A673 (cell line): ENCODE data around the gene PVALEF. TPM values are rescaled to one million over a fixed set of nuclear protein-coding genes. Genes with fewer than 3 reads are reported as not detected.

Source experiments
- BruUV-seq: library from RNA; stranded (reverse); fragments of 400-500 nt; replicated peaks from 2 replicates; lab custom pipeline; 2021; lab: Mats Ljungman, UMichigan
- CTCF ChIA-PET: fragments of 300-600 bp; sonication (Branson Sonifier 250); formaldehyde crosslinking; loops from one replicate; lab custom pipeline; 2022; ENCODE audit warnings: antibody characterized with exemption; lab: Charles Lee
- POLR2A ChIA-PET: fragments of 300-600 bp; sonication (Branson Sonifier 250); formaldehyde crosslinking; loops from one replicate; lab custom pipeline; 2022; ENCODE audit warnings: antibody characterized with exemption; ENCODE audit not compliant: low non-redundant PET; lab: Charles Lee
- DNase-seq: peaks from one replicate; pipeline ENCODE4 v3.0.0-alpha.2; 2015; ENCODE audit warnings: low spot score
- H3K27ac ChIP-seq: fragments of 200-600 bp; sonication (generic); 2 replicates; pipeline ENCODE4 v1.5.1; 2016; ENCODE audit warnings: mixed run types, low read depth, mild to moderate bottlenecking, mixed read lengths, antibody characterized with exemption, low read length; ENCODE audit not compliant: poor library complexity, severe bottlenecking
- H3K27me3 ChIP-seq: fragments of 200-600 bp; sonication (generic); replicated peaks from 2 replicates; pipeline ENCODE4 v1.6.1; 2017; ENCODE audit warnings: mixed run types, low read depth, mild to moderate bottlenecking, mixed read lengths, antibody characterized with exemption, low read length; ENCODE audit not compliant: insufficient read depth, poor library complexity
- H3K36me3 ChIP-seq: fragments of 200-600 bp; sonication (generic); 2 replicates; pipeline ENCODE4 v1.6.1; 2016; ENCODE audit warnings: mixed run types, mild to moderate bottlenecking, mixed read lengths, antibody characterized with exemption, low read length; ENCODE audit not compliant: insufficient read depth, poor library complexity, severe bottlenecking
- H3K4me1 ChIP-seq: fragments of 200-600 bp; sonication (generic); 2 replicates; pipeline ENCODE4 v1.6.1; 2017; ENCODE audit warnings: mixed run types, mild to moderate bottlenecking, mixed read lengths, antibody characterized with exemption, low read length; ENCODE audit not compliant: insufficient read depth, poor library complexity, severe bottlenecking
- H3K4me3 ChIP-seq: fragments of 200-600 bp; sonication (generic); 2 replicates; pipeline ENCODE4 v1.5.1; 2016; ENCODE audit warnings: low read depth, mixed run types, mild to moderate bottlenecking, mixed read lengths, low read length; ENCODE audit not compliant: poor library complexity, severe bottlenecking
- H3K9me3 ChIP-seq: fragments of 200-600 bp; sonication (generic); 2 replicates; pipeline ENCODE4 v1.6.1; 2016; ENCODE audit warnings: mixed run types, low read depth, mild to moderate bottlenecking, mixed read lengths, antibody characterized with exemption, low read length; ENCODE audit not compliant: poor library complexity, severe bottlenecking
- EZH2 ChIP-seq: fragments of 200-600 bp; sonication (generic); IDR thresholded peaks from 2 replicates; pipeline ENCODE4 v1.6.1; 2017; ENCODE audit warnings: borderline replicate concordance, low read depth, mild to moderate bottlenecking, mixed read lengths, antibody characterized with exemption, low read length; ENCODE audit not compliant: poor library complexity, severe bottlenecking
- intact Hi-C: fragments of 100-400 bp; cut with micrococcal nuclease; formaldehyde crosslinking; loops from one replicate; pipeline ENCODE4 v1.10.0; 2022; ENCODE audit not compliant: unreplicated experiment
- total RNA-seq: library from RNA; stranded (reverse); gene quantifications from 2 replicates; pipeline ENCODE4 v1.2.3, GENCODE V29; 2021
- TF ChIP-seq, protein P1 (sequence below): fragments of 300-800, 200-600 bp; sonication (generic); conservative IDR thresholded peaks from 2 replicates; pipeline ENCODE4 v1.5.1; 2017; ENCODE audit warnings: low read depth, mild to moderate bottlenecking, antibody characterized with exemption, low read length, moderate library complexity, mixed read lengths

PVALEF gene
- total RNA-seq, 1 experiment from 2014 or later = not detected

DNA sequence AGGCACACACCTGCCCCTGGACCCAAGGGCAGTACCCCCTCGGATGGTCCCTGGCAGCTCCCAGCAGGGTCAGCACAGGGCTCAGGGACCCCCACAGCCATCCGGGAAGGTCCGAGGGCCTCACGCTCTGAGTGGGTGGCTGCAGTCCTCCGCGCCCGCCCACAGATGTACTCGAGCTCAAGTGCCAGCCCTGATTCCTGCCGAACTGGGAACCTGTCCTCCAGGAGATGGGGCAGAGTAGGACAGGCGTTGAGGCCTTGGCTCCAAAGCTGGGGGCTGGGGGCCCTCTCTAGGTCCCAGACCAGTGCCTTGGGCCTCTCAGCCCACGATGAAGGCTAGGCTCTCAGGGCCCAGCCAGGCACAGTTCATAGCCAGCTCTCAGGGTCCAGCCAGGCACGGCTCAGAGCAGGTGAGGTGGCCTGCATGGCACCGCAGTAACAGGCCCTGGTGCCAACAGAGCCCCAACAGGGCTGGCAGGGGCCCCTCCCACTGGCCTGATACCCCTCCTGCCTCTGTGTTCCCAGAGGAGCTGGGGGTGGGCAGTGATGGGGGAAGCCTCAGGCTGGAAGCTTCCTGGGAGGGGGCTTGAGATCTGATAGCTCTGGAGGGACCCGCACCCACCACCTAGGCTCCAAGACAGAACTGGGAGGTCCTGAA, 35.5 kb upstream of the PVALEF start:
- ChIA-PET POLR2A (no interaction called here), CTCF (interaction anchor here (0.6 kb wide), 1 partner anchor 241 kb away, joined by 4 read pairs; no protein-coding TSS in a partner anchor)
- BruUV-seq = no TSS peak

DNA sequence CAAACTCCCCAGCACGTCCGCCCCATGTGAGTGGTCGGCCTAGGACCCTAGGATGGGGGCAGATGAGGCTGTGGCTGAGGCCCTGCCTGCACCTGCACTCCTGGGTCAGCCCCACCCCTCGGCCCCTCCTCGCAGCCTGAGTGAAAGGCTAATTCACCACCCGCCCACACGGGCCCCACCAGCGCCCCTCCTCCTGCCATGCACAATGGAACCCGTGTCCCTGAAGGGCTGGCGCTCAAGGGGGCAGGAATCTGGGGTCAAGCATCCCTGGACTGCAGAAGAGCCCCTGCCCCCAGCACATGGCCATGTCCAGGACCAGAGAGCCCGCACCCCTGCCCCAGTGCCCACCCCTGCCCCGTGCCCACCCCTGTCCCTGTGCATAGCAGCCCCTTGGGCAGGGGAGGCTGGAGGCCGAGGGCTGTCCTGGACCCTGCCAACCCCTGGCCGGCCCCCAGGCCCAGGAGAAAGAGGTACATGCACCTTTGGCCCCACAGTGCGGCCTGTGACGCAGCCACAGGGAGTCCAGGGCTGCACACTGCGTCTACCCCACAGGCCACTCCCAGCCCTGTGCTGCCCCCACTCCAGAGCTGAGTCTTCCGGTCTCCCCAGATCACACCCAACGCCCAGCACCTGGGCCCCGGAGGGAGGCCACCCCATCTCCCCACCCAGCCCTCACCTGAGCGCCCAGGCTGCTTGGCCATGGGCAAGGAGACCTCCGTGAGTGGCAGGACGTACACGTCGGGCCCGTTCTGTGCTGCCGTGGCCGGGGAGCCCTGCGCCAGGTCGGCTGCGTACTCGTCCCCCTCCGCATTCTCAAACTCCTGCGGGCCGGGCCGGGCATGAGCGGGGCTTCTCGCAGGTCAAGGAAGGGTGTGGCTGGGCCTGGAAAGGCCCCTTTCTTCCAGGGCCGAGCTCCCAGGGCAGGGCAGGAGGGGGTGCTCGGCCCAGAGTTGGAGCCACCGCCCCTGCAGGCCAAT, 34.6 kb upstream of the PVALEF start:
- Histone ChIP-seq H3K9me3 (no peaks in the 10 kb centered on the region), H3K4me3 (no peak overlapping the region), H3K36me3 (no peaks in the 10 kb centered on the region), H3K27me3 (no peaks in the 10 kb centered on the region), H3K27ac (no peak overlapping the region), H3K4me1 (no peaks in the 10 kb centered on the region)
- DNase-seq = no peak
- BruUV-seq = no TSS peak
- ChIA-PET CTCF (no interaction called here), POLR2A (no interaction called here)
- TF ChIP-seq, protein P1, sequence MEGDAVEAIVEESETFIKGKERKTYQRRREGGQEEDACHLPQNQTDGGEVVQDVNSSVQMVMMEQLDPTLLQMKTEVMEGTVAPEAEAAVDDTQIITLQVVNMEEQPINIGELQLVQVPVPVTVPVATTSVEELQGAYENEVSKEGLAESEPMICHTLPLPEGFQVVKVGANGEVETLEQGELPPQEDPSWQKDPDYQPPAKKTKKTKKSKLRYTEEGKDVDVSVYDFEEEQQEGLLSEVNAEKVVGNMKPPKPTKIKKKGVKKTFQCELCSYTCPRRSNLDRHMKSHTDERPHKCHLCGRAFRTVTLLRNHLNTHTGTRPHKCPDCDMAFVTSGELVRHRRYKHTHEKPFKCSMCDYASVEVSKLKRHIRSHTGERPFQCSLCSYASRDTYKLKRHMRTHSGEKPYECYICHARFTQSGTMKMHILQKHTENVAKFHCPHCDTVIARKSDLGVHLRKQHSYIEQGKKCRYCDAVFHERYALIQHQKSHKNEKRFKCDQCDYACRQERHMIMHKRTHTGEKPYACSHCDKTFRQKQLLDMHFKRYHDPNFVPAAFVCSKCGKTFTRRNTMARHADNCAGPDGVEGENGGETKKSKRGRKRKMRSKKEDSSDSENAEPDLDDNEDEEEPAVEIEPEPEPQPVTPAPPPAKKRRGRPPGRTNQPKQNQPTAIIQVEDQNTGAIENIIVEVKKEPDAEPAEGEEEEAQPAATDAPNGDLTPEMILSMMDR = no peak
- TF ChIP-seq EZH2 = no peak
- intact Hi-C loops = no loop called here

More for the DNA sequence above, 35.5 kb upstream of the PVALEF start:
- Histone ChIP-seq H3K4me3 (no peak overlapping the region), H3K27ac (no peak overlapping the region), H3K27me3 (no peaks in the 10 kb centered on the region), H3K9me3 (no peaks in the 10 kb centered on the region), H3K4me1 (no peaks in the 10 kb centered on the region), H3K36me3 (no peaks in the 10 kb centered on the region)
- intact Hi-C loops = no loop called here
- no peak for DNase-seq
- TF ChIP-seq EZH2 = no peak
- TF ChIP-seq, protein P1 = no peak

DNA sequence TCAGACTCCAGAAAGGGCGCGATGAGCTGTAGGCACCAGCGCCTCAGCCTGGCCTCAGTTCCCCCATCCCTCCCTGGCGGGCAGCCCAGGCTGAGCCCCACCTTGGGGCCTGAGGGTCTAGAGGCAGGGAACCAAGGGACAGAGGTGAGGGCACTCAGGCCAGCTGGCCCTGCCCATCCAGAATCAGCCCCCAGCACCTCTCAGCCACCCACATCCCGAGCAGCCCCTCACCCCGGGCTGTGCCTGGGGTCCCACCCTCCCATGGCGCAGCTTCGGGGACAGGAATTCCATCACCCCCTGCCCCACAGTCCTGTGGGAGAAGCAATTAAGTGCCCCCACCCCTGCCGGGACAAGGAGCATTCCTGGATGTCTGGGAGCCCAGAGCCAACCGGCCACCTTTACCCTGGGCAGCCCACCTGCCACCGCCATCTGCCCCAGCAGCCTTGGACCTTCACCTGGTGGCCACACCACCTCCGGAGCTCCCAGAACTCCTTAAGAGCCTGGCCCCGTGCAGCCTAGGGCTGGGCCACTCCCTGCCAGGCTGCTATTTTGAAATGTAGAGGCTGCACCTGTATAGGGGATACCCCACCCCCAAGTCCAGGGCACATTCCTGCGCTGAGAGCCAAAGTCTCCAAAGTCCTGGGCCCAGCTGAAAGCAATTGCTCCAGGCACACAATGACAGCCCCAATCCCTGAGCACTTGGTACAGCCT, 33.7 kb upstream of the PVALEF start:
- no peak overlapping the region for H3K27ac ChIP-seq
- no peaks in the 10 kb centered on the region for H3K4me1 ChIP-seq
- H3K4me3 ChIP-seq = no peak overlapping the region
- intact Hi-C loops = no loop called here
- ChIA-PET CTCF (no interaction called here), POLR2A (no interaction called here)
- no peak for DNase-seq
- H3K36me3 ChIP-seq = no peaks in the 10 kb centered on the region
- no TSS peak for BruUV-seq
- no peak for TF ChIP-seq EZH2
- TF ChIP-seq, protein P1 = no peak
- no peaks in the 10 kb centered on the region for H3K27me3 ChIP-seq
- no peaks in the 10 kb centered on the region for H3K9me3 ChIP-seq
